Measurements from ENCODE around the gene ZFP82. TPM values are rescaled to one million over a fixed set of nuclear protein-coding genes. Genes with fewer than 3 reads are reported as not detected.
A peak's percentile ranks its signal among the peaks of the same experiment; 100 is the strongest.

ZFP82 gene
- total RNA-seq, 4 donors from 2014 or later, result 4.1 to 9.4 (median 5.6) TPM

DNA sequence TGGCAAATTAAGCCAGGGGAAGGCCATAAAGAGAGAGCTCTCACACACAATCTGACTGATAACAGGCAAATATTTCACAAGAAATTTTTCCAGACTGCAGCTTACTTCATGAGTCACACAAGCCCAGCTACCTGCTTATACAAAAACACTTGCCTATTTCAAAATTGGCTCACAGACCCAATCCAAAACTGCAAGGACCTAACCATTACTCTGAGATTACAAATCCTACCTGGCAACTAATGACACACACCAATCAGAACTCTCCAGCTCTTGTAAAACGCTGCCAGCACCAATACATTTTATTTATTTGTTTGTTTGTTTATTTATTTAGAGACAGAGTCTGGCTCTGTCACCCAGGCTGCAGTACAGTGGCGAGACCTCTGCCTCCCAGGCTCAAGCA lies 18.1 kb upstream of the ZFP82 start:
- TF ChIP-seq CTCF (IDR thresholded peaks at IDR 0.05), result no peak
- TF ChIP-seq POLR2A (IDR thresholded peaks at IDR 0.05), result no peak
- no peak for TF ChIP-seq EP300 (IDR thresholded peaks at IDR 0.05)
- no peaks in the 10 kb centered on the region for H3K27me3 ChIP-seq
- no peaks in the 10 kb centered on the region for H3K36me3 ChIP-seq
- H3K27ac ChIP-seq, result no peak overlapping the region
- 47 to 56% methylated on average over 2 of the region's 2 CpGs for WGBS, 2 donors
- no peak for DNase-seq (ENCODE audit: low spot score in 2 of 2)
- no peaks in the 10 kb centered on the region for H3K4me1 ChIP-seq
- no peak overlapping the region for H3K4me3 ChIP-seq
- H3K9me3 ChIP-seq, result peaks cover 0 to 86% (median 8%) of the 10 kb centered on the region in 4 donors

DNA sequence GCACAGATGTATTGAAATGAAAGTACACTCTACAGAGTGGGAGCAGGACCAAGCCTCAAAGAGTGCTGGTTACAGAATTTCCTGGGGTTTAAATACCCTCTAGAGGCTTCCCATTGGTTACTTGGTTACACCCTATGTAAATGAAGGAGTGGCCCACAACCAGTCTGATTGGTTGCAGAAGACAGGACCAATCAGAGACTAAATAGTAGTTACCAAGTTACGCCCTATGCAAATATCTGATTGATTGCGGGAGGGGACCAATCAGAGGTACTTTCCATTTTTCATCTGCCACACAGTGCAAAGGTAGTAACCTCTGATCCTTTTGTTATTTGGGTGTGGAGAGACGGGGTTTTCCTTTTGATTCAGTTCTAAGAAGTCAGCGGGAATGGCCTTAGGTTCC lies 5.5 kb upstream of the ZFP82 start:
- Histone ChIP-seq H3K9me3 (peaks cover 0 to 47% (median 0%) of the 10 kb centered on the region in 4 donors), H3K36me3 (peaks cover 0 to 4% (median 0%) of the 10 kb centered on the region in 3 donors), H3K4me1 (peaks cover 0 to 9% (median 0%) of the 10 kb centered on the region in 4 donors), H3K27ac (no peak overlapping the region), H3K4me3 (no peak overlapping the region), H3K27me3 (peaks cover 0 to 24% of the 10 kb centered on the region in 2 donors)
- no peak for DNase-seq (ENCODE audit: low spot score in 2 of 2)
- TF ChIP-seq EP300 (IDR thresholded peaks at IDR 0.05), result no peak
- TF ChIP-seq CTCF (IDR thresholded peaks at IDR 0.05), result no peak
- TF ChIP-seq POLR2A (IDR thresholded peaks at IDR 0.05), result no peak
- WGBS, 2 donors, result 77 to 91% methylated on average over 4 of the region's 4 CpGs

DNA sequence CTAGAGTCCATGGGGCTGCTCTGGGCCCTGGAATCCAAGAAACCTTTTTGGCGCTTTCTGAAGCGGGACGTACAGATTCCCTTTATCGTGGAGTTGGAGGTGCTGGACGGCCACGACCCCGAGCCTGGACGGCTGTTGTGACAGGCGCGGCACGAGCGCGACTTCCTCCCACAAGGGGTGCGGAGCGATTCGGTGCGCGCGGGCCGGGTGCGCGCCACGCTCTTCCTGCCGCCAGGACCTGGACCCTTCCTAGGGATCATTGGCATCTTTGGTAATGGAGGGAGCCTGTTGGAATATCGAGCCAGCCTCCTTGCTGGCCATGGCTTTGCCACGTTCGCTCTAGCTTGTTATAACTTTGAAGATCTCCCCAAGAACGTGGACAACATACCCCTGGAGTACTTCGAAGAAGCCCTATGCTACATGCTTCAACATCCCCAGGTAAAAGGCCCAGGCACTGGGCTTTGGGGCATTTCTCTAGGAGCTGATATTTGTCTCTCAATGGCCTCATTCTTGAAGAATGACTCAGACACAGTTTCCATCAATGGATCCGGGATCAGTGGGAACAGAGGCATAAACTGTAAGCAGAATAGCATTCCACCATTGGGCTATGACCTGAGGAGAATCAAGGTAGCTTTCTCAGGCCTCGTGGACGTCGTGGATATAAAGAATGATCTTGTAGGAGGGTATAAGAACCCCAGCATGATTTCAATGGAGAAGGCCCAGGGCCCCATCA lies 3.5 kb upstream of the ZFP82 start:
- H3K4me1 ChIP-seq, result peaks cover 0 to 21% (median 8%) of the 10 kb centered on the region in 4 donors
- peaks cover 0 to 24% of the 10 kb centered on the region in 2 donors for H3K27me3 ChIP-seq
- no peak for DNase-seq (ENCODE audit: low spot score in 2 of 2)
- H3K9me3 ChIP-seq, result peaks cover 0 to 36% (median 0%) of the 10 kb centered on the region in 4 donors
- no peak overlapping the region for H3K27ac ChIP-seq
- WGBS, 2 donors, result 23 to 42% methylated on average over 18 to 32 of the region's 33 CpGs
- peak overlapping the region in 3 of 4 donors; percentile 22 to 53 (median 22) for H3K4me3 ChIP-seq
- H3K36me3 ChIP-seq, result peaks cover 0 to 4% (median 0%) of the 10 kb centered on the region in 3 donors
- TF ChIP-seq POLR2A (IDR thresholded peaks at IDR 0.05) (no peak), EP300 (IDR thresholded peaks at IDR 0.05) (no peak), CTCF (IDR thresholded peaks at IDR 0.05) (no peak)

- H3K4me1 ChIP-seq, result peaks cover 0 to 21% (median 8%) of the 10 kb centered on the region in 4 donors
- peaks cover 0 to 29% (median 0%) of the 10 kb centered on the region in 4 donors for H3K9me3 ChIP-seq
- peak overlapping the region in 3 of 4 donors; percentile 22 to 53 (median 22) for H3K4me3 ChIP-seq
- no peak overlapping the region for H3K27ac ChIP-seq
- H3K27me3 ChIP-seq, result peaks cover 0 to 24% of the 10 kb centered on the region in 2 donors
- WGBS, 2 donors, result 7 to 13% methylated on average over 26 to 54 of the region's 61 CpGs
- peaks cover 0 to 4% (median 0%) of the 10 kb centered on the region in 3 donors for H3K36me3 ChIP-seq
- DNase-seq (ENCODE audit: low spot score in 2 of 2), result no peak
- TF ChIP-seq EP300 (IDR thresholded peaks at IDR 0.05) (no peak), POLR2A (IDR thresholded peaks at IDR 0.05) (no peak), CTCF (IDR thresholded peaks at IDR 0.05) (no peak)
Measured at GRCh38 chr19:36420961-36421748, 2.7 kb upstream of the ZFP82 start.

Data from tibial nerve (tissue), 4 donors.